Hematopoietic multipotent progenitor cell treated with erythropoietin and hydrocortisone succinate and interleukin-3 and kit ligand, for 17 days (in vitro differentiated cells): Measurements from ENCODE around the gene TNIP2.
A peak's percentile ranks its signal among the peaks of the same experiment; 100 is the strongest.
"Not testable (repeated sequence)": the region's sequence is repeated elsewhere in the genome, so short reads cannot be mapped to it uniquely, and the experiment has no call there.

Experiments used
- DNase-seq: peaks from one replicate; pipeline ENCODE4 v3.0.0-alpha.2; 2015; ENCODE audit warnings: low spot score

TNIP2 gene

DNA sequence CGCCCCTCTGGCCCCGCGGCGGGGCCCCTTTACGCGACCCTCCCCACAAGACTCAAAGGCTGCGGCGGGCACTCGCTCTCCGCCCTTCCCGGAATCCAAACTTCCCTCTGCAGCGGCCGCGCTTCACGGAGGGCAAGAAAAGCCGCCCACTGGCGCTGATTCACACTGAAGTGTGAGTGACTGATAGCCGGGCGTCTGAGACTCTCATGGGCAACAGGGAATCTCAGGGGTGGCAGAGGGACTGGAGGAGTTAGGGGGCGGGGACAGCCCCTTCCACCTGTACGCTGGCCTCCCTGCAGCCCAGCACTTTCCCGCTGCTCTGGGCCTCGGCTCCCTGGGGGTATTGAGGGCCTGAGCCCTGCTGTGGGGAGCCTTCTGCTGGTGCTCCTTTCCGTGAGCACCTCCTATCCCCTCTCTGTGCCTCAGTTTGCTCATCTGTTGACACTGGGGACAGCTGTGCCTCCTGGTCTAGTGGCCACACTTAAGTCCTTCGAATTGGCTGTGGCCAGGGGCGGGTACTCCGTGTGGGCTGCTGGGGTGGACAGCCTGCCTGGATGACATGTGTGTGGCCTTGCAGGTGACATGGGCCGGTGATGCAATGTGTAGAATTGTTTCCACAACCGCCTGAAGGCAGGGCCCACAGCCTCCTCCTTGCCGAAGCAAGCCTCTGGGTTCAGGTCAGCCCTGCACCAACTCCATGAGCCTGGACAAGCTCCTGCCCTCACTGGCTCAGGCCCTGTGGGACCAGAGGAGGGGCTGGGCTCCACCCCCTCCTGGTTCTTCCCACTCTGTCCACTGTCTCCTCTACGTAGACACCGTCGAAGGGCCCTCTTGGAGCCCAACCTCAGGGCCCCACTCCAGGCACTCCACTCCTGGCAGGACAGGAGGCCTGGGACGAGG lies 37.7 kb upstream of the TNIP2 start:
- no peak for DNase-seq

DNA sequence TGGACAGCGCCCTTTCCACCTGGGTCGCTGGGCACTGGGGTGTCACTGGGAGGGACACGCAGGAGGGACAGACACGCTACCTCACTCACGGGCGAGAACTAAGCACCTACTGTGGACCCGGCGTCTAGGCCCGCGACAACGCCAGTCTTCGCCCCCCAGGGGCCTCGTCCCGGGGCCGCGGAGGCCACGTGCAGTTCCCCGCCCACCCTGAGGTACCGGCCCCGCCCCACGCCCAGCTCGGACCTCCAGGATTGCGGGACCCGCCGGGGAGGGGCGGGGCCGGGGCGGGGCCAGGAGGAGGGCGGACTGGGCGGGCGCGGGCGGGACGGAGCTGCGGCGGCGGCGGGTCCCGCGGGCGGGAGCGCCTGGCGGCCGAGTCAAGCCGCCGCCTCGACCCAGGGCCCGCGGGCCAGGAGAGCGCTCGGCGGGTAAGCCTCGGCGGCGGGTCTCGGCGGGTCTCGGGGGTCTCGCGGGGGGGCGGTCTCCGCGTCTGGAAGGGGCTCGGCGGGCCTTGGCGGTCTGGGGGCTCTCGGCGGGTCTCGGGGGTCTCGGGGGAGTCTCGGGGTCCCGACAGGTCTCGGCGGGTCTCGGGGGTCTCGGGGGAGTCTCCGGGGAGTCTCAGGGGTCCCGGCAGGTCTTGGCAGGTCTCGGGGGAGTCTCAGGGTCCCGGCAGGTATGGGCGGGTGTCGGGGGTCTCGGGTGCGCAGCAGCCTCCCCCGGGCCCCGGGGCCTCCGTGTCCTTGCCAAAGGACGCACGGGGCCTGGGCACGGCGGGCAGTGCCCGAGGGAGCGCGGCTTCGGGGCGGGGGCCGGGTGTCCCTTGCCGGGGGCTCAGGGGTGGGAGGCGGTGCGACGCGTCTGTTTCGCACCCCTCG lies 36.8 kb upstream of the TNIP2 start, which contains the start of gene SH3BP2:
Gene SH3BP2, plus strand, starts transcription at position 375 of the 875 bp plus-strand sequence. CDS start 27,533 bp downstream, outside the sequence.
- peak; percentile 29 for DNase-seq

DNA sequence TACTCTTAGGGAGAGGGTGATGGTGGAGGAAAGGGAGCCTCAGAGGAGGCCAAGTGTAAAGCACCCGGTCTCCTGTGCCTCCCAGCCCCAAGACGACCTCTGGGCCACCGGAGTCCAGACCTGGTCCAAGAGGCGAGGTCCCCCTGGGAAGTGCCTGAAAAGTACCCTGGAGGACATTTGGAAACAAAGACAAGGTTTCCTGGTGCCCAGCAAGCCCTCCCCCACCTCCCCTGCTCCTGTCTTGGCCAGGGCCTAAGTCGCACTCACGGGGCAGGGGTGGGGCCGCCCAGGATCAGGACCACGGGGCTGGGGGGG lies 36.2 kb upstream of the TNIP2 start:
- no peak for DNase-seq

DNA sequence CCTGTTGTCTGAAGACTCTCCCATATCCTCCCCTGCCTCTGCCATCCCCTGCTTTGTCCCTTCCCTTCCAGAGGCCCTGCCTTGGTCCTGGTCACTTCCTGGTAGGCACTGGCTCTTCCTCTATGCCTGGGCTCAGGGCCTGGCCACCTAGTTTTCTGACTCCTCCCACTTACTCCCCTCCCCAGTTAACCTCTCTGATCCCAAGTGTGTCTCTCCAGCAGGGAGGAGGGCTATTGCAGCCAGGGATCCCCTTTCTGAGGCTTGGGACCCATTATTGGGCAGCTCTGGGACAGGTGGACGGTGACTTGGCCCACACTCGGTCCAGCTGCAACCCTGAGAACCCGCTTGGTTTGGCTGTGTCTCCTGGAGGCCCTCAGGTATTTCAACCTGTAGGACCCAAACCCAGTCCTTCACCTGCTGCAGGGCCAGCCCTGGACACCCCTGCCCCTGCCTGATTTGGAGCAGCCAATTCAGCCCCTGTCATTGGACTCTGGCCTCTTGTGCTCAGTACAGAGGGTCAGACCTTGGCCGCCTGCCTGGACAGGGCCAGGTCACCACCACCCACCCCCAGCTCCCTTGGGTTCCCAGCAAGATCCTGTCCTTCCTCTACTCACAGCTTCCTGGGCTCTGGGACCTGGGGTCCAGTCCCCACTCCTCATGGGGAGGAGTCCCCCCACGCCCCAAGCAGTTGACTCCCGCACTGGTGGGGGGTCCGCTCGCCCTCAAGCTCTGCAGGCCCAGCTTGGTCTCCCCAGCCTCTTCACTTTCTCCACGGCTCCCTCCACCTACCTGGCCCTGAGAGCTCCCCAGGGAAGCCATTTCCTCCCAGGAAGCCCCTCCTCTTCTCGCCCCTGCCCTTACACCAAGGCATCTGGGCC lies 35.6 kb upstream of the TNIP2 start:
- no peak for DNase-seq

DNA sequence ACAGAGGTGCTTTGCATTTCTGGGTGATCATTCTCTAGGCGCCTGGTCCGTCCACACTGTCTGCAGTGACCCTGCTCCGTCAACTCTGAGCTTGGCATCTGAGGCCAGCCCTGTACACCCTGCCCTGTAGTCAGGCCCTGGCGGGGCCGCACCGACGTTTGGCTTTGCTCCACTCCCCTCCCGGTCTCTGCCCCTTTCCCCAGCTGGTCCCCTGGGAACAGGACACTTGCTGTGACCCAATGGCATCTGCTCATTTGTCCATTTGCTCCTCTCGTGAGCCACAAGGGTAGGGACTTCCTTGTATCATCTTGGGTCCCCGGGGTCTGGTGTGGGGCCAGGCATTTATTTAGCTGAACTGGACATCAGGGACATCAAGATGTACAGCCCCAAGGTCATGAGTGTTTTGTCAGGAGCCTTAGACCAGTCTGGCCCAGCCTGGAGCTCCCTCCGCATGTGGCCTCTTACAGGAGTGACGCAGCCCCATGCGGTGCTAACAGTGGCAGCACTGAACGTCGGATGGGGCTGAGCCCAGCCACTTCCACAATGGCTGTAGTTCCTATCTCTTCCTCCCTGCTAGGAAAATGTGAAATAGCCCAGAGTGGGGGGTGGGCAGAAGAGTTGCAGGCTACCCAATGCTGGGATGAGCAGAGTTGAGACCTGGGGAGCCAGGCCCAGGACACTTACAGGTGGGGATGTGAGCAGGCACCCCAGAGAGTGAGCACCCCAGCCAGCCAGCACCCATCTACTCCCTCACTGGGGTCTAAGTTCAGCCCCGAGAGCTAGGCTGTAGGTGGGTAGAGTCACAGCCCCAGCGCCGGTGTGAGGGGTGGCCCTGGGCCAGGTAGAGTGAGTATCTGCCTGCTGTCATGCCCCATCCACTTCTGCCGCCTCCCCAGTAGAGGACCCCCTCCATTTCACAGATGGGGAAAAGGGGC lies 34.7 kb upstream of the TNIP2 start:
- no peak for DNase-seq

DNA sequence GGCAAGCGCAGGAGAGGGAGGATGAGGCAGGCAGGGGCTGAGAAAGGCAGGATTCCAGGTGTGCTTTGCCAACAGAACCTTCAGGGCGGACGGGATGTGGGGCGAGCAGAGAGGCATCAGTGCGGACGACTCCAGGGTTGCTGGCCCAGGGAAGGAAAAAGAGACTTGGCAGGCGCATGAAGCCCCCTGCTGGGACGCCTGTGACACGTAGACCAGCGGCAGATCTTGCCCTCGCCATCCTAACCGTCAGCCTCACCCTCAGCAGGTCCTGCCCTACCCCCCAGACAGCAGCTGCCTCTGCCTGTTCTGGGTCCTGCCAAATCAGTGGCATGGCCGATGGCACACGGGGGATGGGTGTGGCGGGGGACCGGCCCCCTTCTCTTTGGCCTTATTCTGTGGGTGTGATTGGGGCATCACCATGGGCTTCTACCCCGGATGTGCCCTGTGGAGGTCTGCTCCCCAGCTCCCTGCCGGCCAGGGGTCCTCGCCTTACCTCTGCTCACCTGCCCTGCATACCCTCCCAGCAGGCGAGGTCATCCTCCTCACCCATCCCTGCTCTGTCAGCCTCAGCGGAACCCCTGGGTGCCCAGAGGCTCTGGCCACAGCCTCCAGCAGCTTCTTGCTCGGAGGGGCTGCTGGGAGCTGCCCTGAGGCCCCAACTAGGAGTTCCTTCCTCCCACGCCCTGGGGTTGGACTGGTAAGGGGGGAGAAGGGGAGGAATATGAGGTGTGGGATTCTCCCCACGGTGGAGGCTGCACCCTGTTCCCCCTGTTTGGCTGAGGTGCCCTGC lies 33.9 kb upstream of the TNIP2 start:
- DNase-seq, result no peak

DNA sequence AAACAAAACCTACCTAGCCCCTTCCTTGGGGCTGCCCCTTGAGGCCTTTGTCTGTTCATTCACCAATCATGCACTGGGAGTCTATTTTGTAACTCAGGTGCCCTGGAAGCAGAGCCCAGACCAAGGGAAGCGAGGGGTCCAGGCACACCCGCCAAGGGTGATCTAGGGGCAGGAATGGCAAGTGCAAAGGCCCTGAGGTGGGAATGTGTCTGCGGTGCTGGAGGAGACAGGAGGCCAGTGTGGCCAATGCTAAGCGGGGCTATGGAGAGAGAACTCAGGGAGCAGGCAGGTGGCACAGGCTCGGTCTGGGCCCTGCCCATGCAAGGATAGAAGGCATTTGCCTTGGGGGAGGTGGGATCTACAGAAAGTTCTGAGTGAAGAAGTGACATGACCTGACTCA lies 33.2 kb upstream of the TNIP2 start:
- no peak for DNase-seq

DNA sequence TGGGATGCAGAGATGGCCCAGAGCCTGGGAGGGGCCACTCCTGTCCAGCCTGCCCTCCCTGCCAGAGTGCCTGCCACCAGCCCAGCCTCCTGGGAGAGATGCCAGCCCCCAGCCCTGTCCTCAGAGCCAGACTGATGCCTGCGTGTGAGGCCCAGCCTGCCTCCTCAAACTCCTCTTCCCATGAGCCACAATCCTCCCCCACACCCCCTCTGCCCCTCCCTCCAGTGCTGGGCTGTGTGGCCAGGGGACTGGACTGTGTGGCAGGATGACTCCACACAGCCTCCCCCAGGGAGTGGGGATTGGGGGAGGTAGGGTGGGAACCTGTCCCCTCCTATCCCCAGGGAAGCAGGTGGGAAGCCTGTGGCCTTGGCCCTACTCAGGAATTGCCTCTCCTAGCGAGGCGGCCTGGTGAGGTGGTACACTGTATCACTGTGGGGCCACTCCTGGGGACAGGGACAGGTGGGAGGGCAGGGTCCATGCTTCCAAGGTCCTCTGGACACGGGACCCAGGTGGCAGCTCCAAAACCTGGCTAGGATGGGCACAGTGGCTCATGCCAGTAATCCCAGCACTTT lies 32.5 kb upstream of the TNIP2 start:
- DNase-seq, result no peak

DNA sequence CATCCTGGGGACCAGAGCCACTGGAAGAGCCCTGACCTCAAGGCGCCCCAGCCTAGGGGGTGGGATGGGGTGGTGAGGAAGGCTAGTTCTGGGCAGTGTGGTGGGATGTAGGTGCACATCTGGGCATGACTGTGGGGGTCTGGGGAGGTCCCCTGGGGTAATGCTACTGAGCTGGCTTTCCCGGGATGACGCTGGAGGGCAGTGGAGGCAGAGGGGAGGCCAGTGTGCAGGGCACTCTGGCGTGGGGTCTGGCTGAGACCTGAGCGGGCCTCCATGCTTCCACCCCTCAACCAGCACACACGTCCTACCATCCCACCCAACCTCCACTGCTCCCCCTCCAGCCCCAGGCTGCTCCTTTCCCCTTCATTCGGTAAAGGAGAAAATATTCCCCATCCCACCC lies 32.0 kb upstream of the TNIP2 start:
- DNase-seq, result no peak

DNA sequence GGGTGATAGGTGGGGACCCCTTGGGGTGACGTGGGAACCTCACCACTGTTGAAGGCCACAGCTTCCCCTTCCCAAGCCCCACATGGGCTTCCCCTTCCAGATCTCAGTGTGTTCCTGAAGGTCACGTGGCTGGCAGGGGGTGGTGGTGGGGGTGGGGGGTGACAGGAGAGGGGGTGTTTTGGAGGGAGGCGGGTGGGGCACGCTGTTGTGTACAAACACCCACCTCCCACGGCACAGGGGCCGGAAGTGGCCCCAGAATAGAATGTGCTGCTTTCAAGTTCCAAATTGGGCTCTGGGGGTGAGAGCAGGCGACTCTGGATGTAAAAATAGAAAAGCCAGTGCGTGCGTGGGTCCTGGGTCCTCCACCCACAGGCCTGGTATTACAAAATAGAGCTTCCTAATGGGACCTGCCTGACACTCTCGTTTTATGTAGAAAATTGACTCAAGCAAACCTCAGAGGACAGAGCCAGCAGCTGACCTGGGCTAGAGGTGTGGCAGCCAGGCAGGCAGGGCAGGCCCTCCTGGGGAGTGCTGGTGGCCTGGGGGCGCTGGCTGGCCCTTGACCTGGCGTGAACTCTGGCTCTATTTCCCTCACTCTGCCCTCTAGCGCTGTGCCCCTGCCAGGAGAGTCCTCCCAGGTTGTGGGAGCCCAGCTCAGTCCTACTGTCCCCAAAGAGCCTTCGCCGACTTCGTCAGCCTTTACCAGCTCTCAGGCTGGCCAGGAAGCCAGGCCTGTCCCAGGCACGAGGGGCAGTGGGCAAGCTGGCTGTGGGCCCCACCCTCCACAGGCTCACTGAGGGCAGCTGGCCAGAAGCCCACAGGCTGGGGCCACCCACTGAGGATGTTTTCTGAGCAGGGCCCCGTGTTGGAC lies 31.3 kb upstream of the TNIP2 start:
- DNase-seq, result no peak

DNA sequence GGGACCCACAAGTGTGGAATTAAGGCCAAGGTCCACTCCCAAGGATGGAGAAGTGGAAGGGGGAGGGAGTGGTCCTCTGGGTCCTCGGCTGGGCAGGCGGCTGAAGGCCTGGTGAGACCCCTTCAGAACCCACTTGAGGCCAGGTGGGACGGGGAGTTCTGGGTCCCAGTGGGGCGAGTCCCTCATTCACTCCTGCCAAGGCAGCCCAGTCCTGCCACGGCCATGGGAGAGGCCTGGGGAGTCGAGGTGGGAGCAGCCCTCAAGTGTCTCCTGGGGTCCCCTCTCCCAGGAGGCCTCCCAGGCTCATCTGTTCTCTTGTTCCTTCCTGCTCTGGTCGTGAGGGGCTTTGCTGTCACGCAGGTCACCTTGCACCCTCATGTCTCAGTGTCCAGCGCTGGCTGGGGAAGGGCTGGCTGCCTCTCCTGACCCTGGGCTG lies 30.7 kb upstream of the TNIP2 start:
- no peak for DNase-seq

DNA sequence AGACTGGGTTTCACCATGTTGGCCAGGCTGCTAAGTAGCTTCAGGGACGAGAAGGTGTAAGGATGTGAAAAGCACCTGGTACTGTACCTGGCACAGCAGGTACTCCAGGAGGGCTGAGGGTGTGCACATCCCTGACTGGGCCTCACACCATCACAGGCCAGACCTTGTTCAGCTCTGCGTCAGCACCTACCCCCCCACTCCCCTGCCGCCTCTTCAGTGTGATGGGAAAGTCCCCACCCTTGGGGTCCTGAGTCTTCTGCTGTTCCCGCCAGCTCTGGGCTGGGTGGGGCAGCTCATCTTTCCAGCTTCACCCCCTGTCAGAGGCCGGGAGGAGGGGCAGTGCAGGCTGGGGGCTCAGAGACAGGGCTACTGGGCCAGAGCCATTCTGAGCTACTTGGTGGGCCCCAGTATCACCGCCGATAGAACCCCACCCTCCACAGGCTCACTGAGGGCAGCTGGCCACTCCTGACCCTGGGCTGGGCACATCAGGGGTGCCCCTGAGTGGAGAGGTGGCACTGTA lies 30.1 kb upstream of the TNIP2 start:
- no peak for DNase-seq

DNA sequence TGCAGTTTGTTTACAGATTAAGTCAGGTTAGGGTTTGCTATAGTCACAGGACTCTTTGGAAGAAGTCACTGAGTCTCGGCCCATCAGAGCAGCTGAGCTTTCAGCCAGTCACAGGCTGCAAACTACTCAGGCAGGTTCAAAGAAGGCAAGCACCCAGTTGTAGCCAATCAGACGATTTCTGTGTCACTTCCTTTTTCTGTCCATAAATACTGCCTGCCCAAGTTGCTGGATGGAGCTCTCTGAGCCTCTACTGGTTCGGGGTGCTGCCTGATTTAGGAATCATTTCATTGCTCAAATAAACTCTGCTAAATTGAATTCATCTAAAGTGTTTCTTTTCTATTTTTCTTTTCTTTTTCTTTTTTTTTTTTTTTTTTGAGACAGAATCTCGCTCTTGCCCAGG lies 29.5 kb upstream of the TNIP2 start:
- DNase-seq, result no peak

DNA sequence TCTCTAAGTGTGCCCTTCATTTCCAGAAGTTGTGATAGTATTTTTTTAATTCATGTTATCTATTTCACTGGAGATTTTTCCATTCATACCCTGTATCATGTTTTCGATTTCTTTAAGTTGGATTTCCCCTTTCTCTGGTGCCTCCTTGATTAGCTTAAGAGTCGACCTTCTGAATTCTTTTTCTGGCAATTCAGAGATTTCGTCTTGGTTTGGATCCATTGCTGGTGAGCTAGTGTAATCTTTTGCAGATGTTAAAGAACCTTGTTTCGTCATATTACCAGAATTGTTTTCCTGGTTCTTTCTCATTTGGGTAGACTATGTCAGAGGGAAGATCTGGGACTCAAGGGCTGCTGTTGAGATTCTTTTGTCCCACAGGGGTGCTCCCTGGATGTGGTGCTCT lies 27.7 kb upstream of the TNIP2 start:
- DNase-seq, result no peak

DNA sequence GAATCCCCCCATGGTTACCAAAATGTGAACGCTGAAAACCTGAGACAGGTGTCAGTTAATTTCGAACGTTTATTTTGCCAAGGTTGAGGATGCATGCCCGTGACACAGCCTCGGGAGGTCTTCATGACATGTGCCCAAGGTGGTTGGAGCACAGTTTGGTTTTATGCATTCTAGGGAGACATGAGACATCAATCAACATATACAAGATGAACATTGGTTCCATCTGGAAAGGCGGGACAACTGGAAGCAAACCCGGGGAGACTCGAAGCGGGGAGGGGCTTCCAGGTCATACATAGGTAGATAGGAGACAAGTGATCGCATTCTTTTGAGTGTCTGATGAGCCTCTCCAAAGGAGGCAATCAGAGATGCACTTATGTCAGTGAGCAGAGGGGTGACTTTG lies 25.8 kb upstream of the TNIP2 start:
- DNase-seq, result no peak

DNA sequence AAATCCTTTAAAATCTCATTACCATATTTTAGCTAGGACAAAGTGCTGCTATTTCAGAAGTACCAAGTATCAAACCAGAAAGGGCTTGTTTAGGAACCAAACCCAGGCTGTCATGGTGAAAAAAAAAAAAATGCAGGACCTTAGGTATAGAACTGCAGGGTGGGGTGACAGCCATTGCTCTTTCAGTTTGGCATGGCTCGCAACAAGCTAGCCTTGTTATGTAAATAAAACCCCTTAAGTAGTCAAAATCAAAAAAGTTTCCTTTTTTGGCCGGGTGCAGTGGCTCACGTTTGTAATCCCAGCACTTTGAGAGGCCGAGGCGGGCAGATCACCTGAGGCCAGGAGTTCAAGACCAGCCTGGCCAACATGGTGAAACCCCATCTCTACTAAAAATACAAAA lies 24.5 kb upstream of the TNIP2 start:
- DNase-seq, result not testable (repeated sequence)

DNA sequence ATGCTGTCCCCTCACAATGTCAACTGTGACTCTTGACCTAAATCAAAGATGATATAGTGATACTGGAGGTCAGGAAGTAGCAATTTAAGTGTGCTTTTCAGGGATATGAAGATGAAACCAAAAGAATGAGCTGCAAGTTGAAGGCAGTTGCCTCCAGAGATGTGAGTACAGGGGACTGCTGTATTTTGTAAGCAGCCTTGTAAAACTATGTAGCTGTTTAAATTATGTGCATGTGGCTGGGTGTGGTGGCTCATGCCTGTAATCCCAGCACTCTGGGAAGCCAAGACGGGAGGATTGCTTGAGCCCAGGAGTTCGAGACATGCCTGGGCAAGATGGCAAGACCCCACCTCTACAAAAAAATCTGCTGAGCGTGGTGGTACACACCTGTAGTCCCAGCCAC lies 15.1 kb upstream of the TNIP2 start:
- no peak for DNase-seq

DNA sequence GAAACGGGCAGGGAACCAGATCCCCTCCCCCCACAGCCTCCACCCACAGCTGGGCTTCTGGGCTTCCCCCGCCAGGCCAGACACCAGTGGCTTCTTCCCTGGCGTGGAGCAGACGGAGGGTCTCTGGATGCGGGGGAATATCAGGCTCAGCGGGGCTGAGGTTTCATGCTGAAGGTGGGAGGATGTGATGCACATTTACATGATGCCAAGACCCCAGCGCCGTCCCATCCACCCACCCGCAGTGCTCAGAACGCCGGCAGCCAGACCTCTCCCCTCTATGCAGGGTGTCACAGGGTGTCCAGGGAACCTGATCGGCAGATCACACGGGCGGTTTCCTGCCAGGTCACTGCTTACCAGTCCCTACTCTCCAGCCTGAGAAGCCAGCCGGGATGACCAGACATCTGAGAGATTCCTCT lies 12.8 kb upstream of the TNIP2 start:
- DNase-seq, result no peak

DNA sequence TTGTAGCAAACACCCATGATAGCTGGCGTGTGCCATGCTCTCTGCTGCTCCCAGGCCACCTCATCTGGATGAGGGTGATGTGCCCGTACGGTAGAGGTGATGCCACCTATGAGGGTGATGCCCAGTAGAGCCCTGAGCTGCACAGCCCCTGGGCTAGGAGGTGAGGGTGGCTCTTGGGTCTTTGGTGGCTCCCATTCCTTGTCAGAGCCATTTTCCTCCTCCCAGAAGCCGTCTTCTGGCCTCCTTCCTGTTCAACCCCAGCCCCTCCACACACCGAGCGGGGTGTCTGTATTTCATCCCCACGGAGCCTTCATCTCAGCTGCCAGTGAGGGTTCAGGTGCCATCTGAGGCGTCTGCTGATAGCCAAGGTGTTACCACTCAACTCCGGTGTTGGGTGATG lies 12.0 kb upstream of the TNIP2 start:
- DNase-seq, result no peak
